ENCODE results near the gene BRAP.
A peak's percentile ranks its signal among the peaks of the same experiment; 100 is the strongest.
"Not testable (repeated sequence)": the region's sequence is repeated elsewhere in the genome, so short reads cannot be mapped to it uniquely, and the experiment has no call there.

The BRAP gene

DNA sequence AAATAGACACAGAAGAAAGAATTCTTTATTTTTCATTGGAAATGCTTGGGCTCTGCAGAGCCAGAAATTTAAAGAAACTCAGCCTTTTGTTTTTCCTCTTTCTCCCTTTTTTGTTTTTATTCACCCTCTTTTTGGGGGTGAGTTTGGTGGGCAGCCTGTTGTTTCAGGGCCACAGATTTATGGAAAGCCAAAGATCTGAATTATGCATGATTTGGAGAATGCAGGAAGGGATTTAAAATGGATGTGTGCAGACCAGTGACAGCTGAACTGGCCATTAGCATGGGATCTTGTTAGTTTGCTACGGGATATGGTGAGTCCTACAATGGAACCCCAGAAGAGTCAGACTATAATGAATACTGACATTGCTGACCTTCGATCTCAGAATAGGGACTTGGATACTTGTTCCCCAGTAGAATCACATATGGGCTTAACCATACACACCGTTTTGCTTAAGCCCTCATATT is 79.0 kb downstream of the BRAP start:
- DNase-seq (ENCODE audit: low read depth): no peak
- Histone ChIP-seq H3K9me3 (ENCODE audit: control insufficient read depth, low read length) (no peaks in the 10 kb centered on the region), H3K4me3 (ENCODE audit: low read length) (no peak overlapping the region), H3K4me1 (ENCODE audit: control insufficient read depth, insufficient read depth, low read length) (no peaks in the 10 kb centered on the region), H3K36me3 (ENCODE audit: control insufficient read depth, insufficient read depth, low read length, severe bottlenecking) (no peaks in the 10 kb centered on the region), H3K27me3 (replicated peaks; ENCODE audit: control insufficient read depth, insufficient read depth, low read length) (no peaks in the 10 kb centered on the region), H3K9ac (ENCODE audit: low read length) (no peak overlapping the region)

DNA sequence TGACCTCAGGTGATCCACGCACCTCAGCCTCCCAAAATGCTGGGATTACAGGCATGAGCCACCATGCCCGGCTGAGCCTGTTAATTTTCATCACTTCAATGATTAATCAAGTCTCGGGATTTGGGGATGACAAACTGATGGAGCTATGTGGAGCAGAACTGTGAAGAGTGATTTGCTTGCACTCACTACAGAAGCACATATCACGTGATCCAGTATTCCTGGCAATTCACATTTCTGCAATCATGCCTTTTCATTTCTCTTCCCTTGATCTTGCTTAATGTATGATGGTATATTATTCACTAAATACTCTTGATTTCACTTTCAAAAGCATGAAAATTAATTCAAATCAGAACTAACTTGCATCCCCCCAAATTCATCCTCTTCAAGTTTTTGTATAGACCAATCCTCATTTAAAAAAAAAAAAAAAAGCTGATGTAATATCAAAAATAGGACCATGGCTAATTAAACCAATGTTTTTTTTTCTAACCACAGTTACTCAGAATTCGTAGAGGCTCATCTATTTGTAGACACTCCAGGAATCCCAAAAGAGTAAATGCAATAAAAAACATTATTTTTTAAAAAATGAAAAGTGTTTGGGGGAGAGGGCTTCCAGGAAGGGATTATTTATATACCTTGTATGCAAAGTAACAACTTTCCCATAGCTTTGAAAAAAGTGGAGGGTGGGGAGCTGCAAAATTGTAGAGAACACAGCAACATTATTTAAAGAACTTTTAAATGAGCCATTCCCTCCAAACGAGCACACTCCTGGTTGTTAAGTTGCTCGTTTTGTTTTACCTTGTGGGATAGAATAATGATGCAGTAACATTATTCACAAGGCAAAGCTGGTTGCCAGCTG is 79.6 kb downstream of the BRAP start:
- Histone ChIP-seq H3K36me3 (ENCODE audit: control insufficient read depth, insufficient read depth, low read length, severe bottlenecking) (no peaks in the 10 kb centered on the region), H3K4me1 (ENCODE audit: control insufficient read depth, insufficient read depth, low read length) (no peaks in the 10 kb centered on the region), H3K9ac (ENCODE audit: low read length) (no peak overlapping the region), H3K27me3 (replicated peaks; ENCODE audit: control insufficient read depth, insufficient read depth, low read length) (no peaks in the 10 kb centered on the region), H3K4me3 (ENCODE audit: low read length) (no peak overlapping the region), H3K9me3 (ENCODE audit: control insufficient read depth, low read length) (no peaks in the 10 kb centered on the region)
- no peak for DNase-seq (ENCODE audit: low read depth)

DNA sequence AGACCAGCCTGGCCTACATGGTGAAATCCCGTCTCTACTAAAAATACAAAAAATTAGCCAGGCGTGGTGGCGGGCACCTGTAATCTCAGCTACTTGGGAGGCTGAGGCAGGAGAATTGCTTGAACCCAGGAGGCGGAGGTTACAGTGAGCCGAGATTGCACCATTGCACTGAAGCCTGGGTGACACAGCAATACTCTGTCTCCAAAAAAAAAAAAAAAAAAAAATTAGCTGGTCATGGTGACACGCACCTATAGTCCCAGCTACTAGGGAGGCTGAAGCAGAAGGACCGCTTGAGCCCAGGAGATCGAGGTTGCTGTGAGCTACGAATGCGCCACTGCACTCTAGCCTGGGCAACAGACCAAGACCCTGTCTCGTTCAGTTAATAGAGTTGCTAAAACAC is 82.9 kb downstream of the BRAP start:
- H3K4me1 ChIP-seq (ENCODE audit: control insufficient read depth, insufficient read depth, low read length); DNase-seq (ENCODE audit: low read depth); H3K4me3 ChIP-seq (ENCODE audit: low read length); H3K36me3 ChIP-seq (ENCODE audit: control insufficient read depth, insufficient read depth, low read length, severe bottlenecking); H3K9me3 ChIP-seq (ENCODE audit: control insufficient read depth, low read length); H3K9ac ChIP-seq (ENCODE audit: low read length); H3K27me3 ChIP-seq (replicated peaks; ENCODE audit: control insufficient read depth, insufficient read depth, low read length): not testable (repeated sequence)

DNA sequence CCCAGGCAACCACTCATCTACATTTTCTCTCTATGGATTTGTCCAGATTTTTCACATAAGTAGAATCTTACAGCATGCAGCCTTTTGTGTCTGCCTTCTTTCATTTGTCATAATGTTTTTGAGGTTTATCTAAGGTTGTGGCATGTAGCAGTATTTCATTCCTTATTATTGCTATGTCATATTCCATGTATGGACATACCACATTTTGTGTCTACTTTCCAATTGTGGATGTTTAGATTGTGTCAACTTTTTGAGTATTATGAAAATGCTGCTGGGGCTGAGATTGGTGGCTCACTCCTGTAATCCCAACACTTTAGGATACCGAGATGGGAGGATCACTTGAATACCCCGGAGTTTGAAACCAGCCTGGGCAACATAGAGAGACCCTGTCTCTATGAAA is 83.4 kb downstream of the BRAP start:
- H3K27me3 ChIP-seq (replicated peaks; ENCODE audit: control insufficient read depth, insufficient read depth, low read length): no peaks in the 10 kb centered on the region
- peaks cover 10% of the 10 kb centered on the region for H3K4me1 ChIP-seq (ENCODE audit: control insufficient read depth, insufficient read depth, low read length)
- no peak overlapping the region for H3K4me3 ChIP-seq (ENCODE audit: low read length)
- no peak overlapping the region for H3K9ac ChIP-seq (ENCODE audit: low read length)
- H3K9me3 ChIP-seq (ENCODE audit: control insufficient read depth, low read length): no peaks in the 10 kb centered on the region
- no peak for DNase-seq (ENCODE audit: low read depth)
- no peaks in the 10 kb centered on the region for H3K36me3 ChIP-seq (ENCODE audit: control insufficient read depth, insufficient read depth, low read length, severe bottlenecking)

DNA sequence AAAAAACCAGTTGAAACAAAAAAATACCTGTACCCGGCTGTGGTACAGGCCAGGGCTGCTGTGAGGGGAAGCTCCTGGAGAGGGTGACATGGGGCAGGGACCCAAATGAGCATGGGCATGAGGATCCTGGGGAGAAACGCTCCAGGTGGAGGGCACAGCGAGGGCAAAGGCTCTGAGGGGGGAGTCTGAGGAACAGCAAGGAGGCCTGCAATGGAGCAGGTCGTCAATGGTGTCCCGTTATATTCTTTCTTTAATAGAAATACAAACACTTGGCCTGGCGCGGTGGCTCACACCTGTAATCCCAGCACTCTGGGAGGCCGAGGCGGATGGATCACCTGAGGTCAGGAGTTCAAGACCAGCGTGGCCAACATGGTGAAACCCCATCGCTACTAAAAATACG is 84.8 kb downstream of the BRAP start:
- not testable (repeated sequence) for H3K4me3 ChIP-seq (ENCODE audit: low read length); H3K27me3 ChIP-seq (replicated peaks; ENCODE audit: control insufficient read depth, insufficient read depth, low read length); H3K9me3 ChIP-seq (ENCODE audit: control insufficient read depth, low read length); H3K36me3 ChIP-seq (ENCODE audit: control insufficient read depth, insufficient read depth, low read length, severe bottlenecking); H3K9ac ChIP-seq (ENCODE audit: low read length); DNase-seq (ENCODE audit: low read depth)
- peaks cover 18% of the 10 kb centered on the region for H3K4me1 ChIP-seq (ENCODE audit: control insufficient read depth, insufficient read depth, low read length)

DNA sequence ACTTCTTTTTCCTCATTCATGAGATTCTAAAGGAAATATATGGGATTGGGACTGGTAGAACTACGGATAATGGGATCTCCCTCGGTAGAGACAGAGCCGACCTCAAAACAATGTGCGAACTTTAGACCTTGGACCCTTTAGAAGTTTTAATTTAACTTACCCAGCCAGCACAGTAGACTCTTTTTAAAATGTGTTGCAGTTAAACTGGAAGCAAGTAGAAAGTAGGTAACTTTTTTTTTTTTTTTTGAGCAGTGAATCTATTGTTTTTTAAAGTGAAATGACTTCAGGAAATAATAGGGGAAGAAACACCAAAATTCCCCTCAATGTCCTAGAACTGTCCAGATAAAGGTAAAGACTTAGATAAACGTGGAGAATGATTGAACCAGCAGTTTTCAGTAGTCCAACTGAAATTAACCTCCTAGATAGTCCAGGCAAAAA is 85.5 kb downstream of the BRAP start:
- Histone ChIP-seq H3K36me3 (ENCODE audit: control insufficient read depth, insufficient read depth, low read length, severe bottlenecking) (no peaks in the 10 kb centered on the region), H3K4me1 (ENCODE audit: control insufficient read depth, insufficient read depth, low read length) (peaks cover 25% of the 10 kb centered on the region), H3K27me3 (replicated peaks; ENCODE audit: control insufficient read depth, insufficient read depth, low read length) (no peaks in the 10 kb centered on the region), H3K9me3 (ENCODE audit: control insufficient read depth, low read length) (no peaks in the 10 kb centered on the region), H3K9ac (ENCODE audit: low read length) (peak overlapping the region; percentile 95), H3K4me3 (ENCODE audit: low read length) (peak overlapping the region; percentile 96)
- DNase-seq (ENCODE audit: low read depth): no peak

DNA sequence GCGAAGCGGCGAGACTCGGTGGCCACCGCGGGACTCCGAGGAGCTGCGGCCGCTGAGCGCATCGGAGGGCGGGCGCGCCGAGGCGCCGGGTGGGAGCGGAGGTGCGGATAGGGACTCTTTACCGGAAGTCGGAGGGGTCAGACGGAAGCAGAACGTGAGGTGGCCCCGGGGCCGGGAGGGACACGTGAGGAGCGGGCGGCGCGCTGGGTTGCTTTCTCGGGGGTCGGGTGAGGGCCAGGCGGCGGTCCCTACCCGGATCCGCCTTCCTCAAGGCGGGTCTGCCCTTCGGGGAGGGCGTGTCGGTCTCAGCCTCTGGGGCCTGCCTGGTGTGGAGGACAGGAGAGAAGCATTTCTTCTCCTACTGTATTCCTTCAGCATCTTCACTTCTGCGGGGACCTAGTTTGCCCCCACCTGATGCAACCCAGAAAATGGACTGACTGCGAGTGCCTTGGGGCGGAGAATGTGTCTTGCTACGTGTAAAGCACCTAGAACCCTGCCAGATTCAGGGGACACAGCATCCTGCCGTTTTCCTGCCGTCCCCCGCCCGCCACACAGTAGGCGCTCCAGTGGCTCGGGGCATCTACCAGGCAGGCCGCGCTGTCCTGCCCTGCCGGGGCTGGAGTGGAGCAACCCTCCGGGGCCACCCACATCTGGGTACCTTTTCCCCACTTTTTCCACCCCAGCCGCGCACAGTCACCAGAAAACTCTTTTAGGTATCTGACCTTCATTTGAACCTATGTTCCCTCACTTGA is 86.1 kb downstream of the BRAP start:
- peak; percentile 96 for DNase-seq (ENCODE audit: low read depth)
- peaks cover 31% of the 10 kb centered on the region for H3K4me1 ChIP-seq (ENCODE audit: control insufficient read depth, insufficient read depth, low read length)
- H3K9ac ChIP-seq (ENCODE audit: low read length): peak overlapping the region; percentile 95
- H3K36me3 ChIP-seq (ENCODE audit: control insufficient read depth, insufficient read depth, low read length, severe bottlenecking): no peaks in the 10 kb centered on the region
- H3K9me3 ChIP-seq (ENCODE audit: control insufficient read depth, low read length): no peaks in the 10 kb centered on the region
- peak overlapping the region; percentile 96 for H3K4me3 ChIP-seq (ENCODE audit: low read length)
- no peaks in the 10 kb centered on the region for H3K27me3 ChIP-seq (replicated peaks; ENCODE audit: control insufficient read depth, insufficient read depth, low read length)

DNA sequence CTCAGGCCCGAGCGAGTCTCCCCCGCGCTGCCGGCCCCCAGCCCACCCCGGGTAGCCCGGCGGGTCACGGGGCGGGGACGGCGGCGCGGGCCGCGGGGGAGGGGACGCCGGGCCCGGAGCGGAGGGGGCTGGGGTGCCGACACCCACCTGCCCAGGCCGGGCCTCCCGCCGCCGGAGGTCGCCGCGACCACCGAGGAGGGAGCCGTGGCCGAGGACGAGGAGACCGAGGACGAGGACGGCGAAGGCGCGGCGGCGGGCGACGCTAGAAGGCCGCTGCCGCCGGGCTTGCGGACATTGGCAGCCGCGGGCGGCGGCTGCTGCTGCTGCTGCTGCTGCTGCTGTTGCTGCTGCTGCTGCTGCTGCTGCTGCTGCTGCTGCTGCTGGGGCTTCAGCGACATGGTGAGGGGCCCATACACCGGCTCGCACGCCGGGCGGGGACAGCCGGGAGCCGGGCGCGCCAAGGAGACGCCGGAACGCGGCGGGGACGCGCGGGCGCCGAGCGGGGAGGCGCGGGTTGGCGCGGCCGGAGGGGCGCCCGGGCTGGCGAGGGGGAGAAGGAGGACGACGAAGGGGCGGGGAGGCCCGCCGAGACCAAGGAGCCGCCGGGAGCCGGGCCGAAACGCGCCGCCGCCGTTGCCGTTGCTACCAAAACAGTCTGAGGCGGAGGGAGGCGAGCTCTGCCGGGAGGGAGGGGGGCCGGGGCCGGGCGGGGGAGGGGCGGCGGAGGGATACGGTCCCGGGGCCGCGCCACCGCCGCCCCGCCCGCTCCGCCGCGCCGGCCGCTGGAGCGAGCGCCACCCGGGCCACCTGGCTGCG is 86.9 kb downstream of the BRAP start, which contains the start of gene ATXN2:
Gene ATXN2, minus strand, starts transcription at position 679 of the 816 bp plus-strand sequence. Its CDS starts 281 bp downstream, at position 398.
- Histone ChIP-seq H3K27me3 (replicated peaks; ENCODE audit: control insufficient read depth, insufficient read depth, low read length) (no peaks in the 10 kb centered on the region), H3K9ac (ENCODE audit: low read length) (peak within 1 kb of the TSS; percentile 95), H3K4me3 (ENCODE audit: low read length) (peak within 1 kb of the TSS; percentile 96), H3K36me3 (ENCODE audit: control insufficient read depth, insufficient read depth, low read length, severe bottlenecking) (no peaks in the 10 kb centered on the region), H3K9me3 (ENCODE audit: control insufficient read depth, low read length) (no peaks in the 10 kb centered on the region), H3K4me1 (ENCODE audit: control insufficient read depth, insufficient read depth, low read length) (peaks cover 39% of the 10 kb centered on the region)
- DNase-seq (ENCODE audit: low read depth): peak; percentile 86

DNA sequence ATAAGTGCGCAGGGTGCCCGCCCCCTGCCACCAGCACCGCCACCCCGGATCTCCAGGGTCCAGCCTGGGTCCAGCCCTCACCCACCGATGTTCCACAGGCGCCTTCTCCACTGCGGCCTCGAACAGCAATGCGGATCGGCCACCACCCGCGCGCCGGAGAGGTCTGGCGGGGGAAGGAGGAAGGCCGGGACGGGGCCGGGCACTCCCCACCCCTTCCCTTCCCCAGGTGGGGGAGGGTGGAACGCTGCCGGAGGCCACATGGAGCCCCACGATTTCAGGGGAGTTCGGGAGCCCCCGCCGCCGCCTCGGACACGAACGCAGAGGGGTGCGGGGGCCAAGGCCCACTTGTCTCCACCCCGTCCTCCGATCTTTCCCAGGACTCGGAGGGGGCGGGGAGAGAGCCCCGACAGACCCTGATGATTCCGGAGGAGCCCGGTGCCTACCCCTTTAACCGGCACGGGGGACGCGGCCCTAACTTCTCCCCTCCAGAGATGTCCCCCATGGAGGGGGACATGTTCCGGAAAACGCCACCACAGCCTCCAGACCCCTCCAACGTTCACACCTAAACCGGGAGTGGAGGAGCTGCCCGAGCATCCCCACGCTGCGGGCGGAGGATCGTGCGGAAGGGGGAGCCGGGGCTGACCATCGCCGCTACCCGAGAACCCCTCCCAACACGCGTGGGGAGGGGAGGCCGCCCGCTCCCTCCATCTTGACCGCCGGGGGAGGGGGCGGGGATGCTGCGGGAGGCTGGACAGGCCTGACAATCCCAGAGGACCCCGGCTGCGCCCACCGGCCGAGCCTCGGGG is 87.7 kb downstream of the BRAP start:
- Histone ChIP-seq H3K27me3 (replicated peaks; ENCODE audit: control insufficient read depth, insufficient read depth, low read length) (no peaks in the 10 kb centered on the region), H3K9ac (ENCODE audit: low read length) (peak overlapping the region; percentile 95), H3K9me3 (ENCODE audit: control insufficient read depth, low read length) (no peaks in the 10 kb centered on the region), H3K4me3 (ENCODE audit: low read length) (peak overlapping the region; percentile 96), H3K36me3 (ENCODE audit: control insufficient read depth, insufficient read depth, low read length, severe bottlenecking) (no peaks in the 10 kb centered on the region), H3K4me1 (ENCODE audit: control insufficient read depth, insufficient read depth, low read length) (peaks cover 47% of the 10 kb centered on the region)
- DNase-seq (ENCODE audit: low read depth): peak; percentile 69

DNA sequence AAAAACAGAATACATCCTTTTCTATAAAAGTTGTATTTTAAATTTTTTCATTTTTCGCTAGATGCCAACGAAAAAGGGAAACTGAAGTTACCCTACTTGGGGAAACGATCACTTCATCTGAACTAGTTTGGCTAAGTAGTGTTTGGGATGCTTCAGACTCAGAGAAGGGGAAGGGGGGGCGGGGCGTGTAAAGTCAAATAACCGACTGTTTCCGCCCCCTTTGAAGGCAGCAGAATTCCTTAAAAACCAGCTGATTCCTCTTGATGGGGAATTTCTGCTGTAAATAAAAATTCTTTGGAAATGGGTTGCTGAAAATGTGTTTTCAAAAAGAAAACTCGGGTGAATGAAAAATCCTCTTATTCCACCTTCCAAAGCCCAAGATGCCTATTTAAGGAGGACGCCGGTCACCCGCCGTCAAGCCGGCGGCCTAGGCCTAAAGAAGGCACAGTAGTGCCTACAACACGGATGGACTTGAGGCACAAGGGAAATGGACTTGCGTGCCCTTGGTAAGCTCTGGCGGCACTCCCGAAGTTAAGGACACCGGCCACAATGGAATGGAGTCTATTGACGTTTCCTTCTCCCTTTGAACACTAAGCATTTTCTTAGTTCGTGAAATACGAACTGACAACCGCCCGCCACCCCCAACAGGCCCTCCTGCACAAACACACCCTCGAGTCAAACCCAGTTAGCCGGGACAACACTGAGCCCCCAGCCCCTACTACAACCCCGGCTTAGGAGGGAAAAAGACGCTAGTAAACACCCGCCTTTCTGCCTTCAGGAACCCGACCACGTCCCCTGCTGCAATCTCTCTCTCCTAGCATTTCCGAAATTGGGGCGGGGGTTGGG is 88.5 kb downstream of the BRAP start:
- no peaks in the 10 kb centered on the region for H3K36me3 ChIP-seq (ENCODE audit: control insufficient read depth, insufficient read depth, low read length, severe bottlenecking)
- no peaks in the 10 kb centered on the region for H3K27me3 ChIP-seq (replicated peaks; ENCODE audit: control insufficient read depth, insufficient read depth, low read length)
- DNase-seq (ENCODE audit: low read depth): peak; percentile 74
- H3K9ac ChIP-seq (ENCODE audit: low read length): peak overlapping the region; percentile 95
- no peaks in the 10 kb centered on the region for H3K9me3 ChIP-seq (ENCODE audit: control insufficient read depth, low read length)
- peak overlapping the region; percentile 96 for H3K4me3 ChIP-seq (ENCODE audit: low read length)
- peaks cover 47% of the 10 kb centered on the region for H3K4me1 ChIP-seq (ENCODE audit: control insufficient read depth, insufficient read depth, low read length)
